H9 (cell line): ENCODE results near the gene NARS2. TPM values are rescaled to one million over a fixed set of nuclear protein-coding genes. Genes with fewer than 3 reads are reported as not detected.

Source experiments
- DNase-seq: peaks from one replicate; pipeline ENCODE4 v3.0.0-alpha.2; 2017
- H2AFZ ChIP-seq: one replicate; pipeline ENCODE4 v1.6.1; 2013; ENCODE audit warnings: mild to moderate bottlenecking, low read length, control low read depth, moderate library complexity
- H2AK5ac ChIP-seq: 2 replicates; pipeline ENCODE4 v1.6.1; 2013; ENCODE audit warnings: low read length, control low read depth, mixed read lengths; ENCODE audit not compliant: insufficient read length
- H2BK120ac ChIP-seq: one replicate; pipeline ENCODE4 v1.6.1; 2013; ENCODE audit warnings: low read depth, mild to moderate bottlenecking, low read length, control low read depth, inconsistent platforms; ENCODE audit not compliant: poor library complexity, severe bottlenecking
- H2BK12ac ChIP-seq: 2 replicates; pipeline ENCODE4 v1.6.1; 2013; ENCODE audit warnings: low read length, control low read depth, mixed read lengths, low read depth; ENCODE audit not compliant: insufficient read length
- H2BK15ac ChIP-seq: 2 replicates; pipeline ENCODE4 v1.6.1; 2013; ENCODE audit warnings: low read depth, low read length, control low read depth
- H2BK20ac ChIP-seq: one replicate; pipeline ENCODE4 v1.6.1; 2013; ENCODE audit warnings: low read depth, mild to moderate bottlenecking, low read length, control low read depth, inconsistent platforms; ENCODE audit not compliant: poor library complexity, severe bottlenecking
- H2BK5ac ChIP-seq: 2 replicates; pipeline ENCODE4 v1.6.1; 2013; ENCODE audit warnings: low read length, control low read depth, mixed read lengths; ENCODE audit not compliant: insufficient read length
- H3K14ac ChIP-seq: 2 replicates; pipeline ENCODE4 v1.6.1; 2013; ENCODE audit warnings: low read length, control low read depth; ENCODE audit not compliant: insufficient read depth
- H3K18ac ChIP-seq: 2 replicates; pipeline ENCODE4 v1.6.1; 2013; ENCODE audit warnings: low read depth, mild to moderate bottlenecking, mixed read lengths, low read length, control low read depth; ENCODE audit not compliant: insufficient read length
- H3K23ac ChIP-seq: 2 replicates; pipeline ENCODE4 v1.6.1; 2013; ENCODE audit warnings: low read length, control low read depth, mixed read lengths, low read depth; ENCODE audit not compliant: insufficient read length
- H3K23me2 ChIP-seq: 2 replicates; pipeline ENCODE4 v1.6.1; 2013; ENCODE audit warnings: low read depth, mild to moderate bottlenecking, mixed read lengths, low read length, control low read depth; ENCODE audit not compliant: insufficient read length, poor library complexity, severe bottlenecking
- H3K27ac ChIP-seq: 2 replicates; pipeline ENCODE4 v1.5.1; 2013; ENCODE audit warnings: low read length, control low read depth, mixed read lengths, low read depth; ENCODE audit not compliant: insufficient read length
- H3K27me3 ChIP-seq: 2 replicates; pipeline ENCODE4 v1.6.1; 2013; ENCODE audit warnings: low read length, control low read depth, inconsistent platforms; ENCODE audit not compliant: insufficient read depth
- H3K4ac ChIP-seq: 2 replicates; pipeline ENCODE4 v1.6.1; 2013; ENCODE audit warnings: low read depth, mild to moderate bottlenecking, control low read depth, inconsistent platforms, low read length, moderate library complexity
- H3K4me1 ChIP-seq: 2 replicates; pipeline ENCODE4 v1.6.1; 2013; ENCODE audit warnings: low read length, control low read depth, inconsistent platforms; ENCODE audit not compliant: insufficient read depth
- H3K4me2 ChIP-seq: 2 replicates; pipeline ENCODE4 v1.6.1; 2013; ENCODE audit warnings: low read length, control low read depth, mixed read lengths; ENCODE audit not compliant: insufficient read length, insufficient read depth
- H3K56ac ChIP-seq: 2 replicates; pipeline ENCODE4 v1.6.1; 2013; ENCODE audit warnings: low read depth, mild to moderate bottlenecking, mixed read lengths, low read length, control low read depth; ENCODE audit not compliant: insufficient read length
- H3K79me1 ChIP-seq: 2 replicates; pipeline ENCODE4 v1.6.1; 2013; ENCODE audit warnings: low read depth, mild to moderate bottlenecking, moderate library complexity, low read length, control low read depth, inconsistent platforms; ENCODE audit not compliant: insufficient read depth, poor library complexity, severe bottlenecking
- H3K79me2 ChIP-seq: 2 replicates; pipeline ENCODE4 v1.6.1; 2013; ENCODE audit warnings: low read length, control low read depth, inconsistent platforms; ENCODE audit not compliant: insufficient read depth
- H3K9ac ChIP-seq: 2 replicates; pipeline ENCODE4 v1.6.1; 2013; ENCODE audit warnings: low read length, control low read depth, mixed read lengths; ENCODE audit not compliant: insufficient read length; ENCODE audit errors: extremely low read depth
- H3K9me3 ChIP-seq: one replicate; pipeline ENCODE4 v1.6.1; 2013; ENCODE audit warnings: low read depth, low read length, inconsistent platforms; ENCODE audit not compliant: control insufficient read depth
- H3T11ph ChIP-seq: one replicate; pipeline ENCODE4 v1.6.1; 2013; ENCODE audit warnings: mild to moderate bottlenecking, low read length, control low read depth, inconsistent platforms
- H4K20me1 ChIP-seq: one replicate; pipeline ENCODE4 v1.6.1; 2013; ENCODE audit not compliant: control insufficient read depth, insufficient read length, insufficient read depth
- H4K5ac ChIP-seq: 2 replicates; pipeline ENCODE4 v1.6.1; 2013; ENCODE audit warnings: low read depth, mild to moderate bottlenecking, mixed read lengths, low read length, control low read depth; ENCODE audit not compliant: insufficient read length
- H4K8ac ChIP-seq: replicated peaks from 2 replicates; pipeline ENCODE4 v1.6.1; 2013; ENCODE audit warnings: low read length, control low read depth, mixed read lengths, low read depth; ENCODE audit not compliant: insufficient read length
- H4K91ac ChIP-seq: 2 replicates; pipeline ENCODE4 v1.6.1; 2013; ENCODE audit warnings: low read depth, mild to moderate bottlenecking, moderate library complexity, mixed read lengths, low read length, control low read depth; ENCODE audit not compliant: insufficient read length
- H3K27ac Mint-ChIP-seq, 3 experiments: 2 replicates in 2 of 3; 3 replicates in 1 of 3; pipeline ENCODE4 v1.8.0; 2020 to 2021; ENCODE audit warnings: mixed read lengths in 3 of 3, mild to moderate bottlenecking in 1 of 3, moderate library complexity in 1 of 3
- H3K27me3 Mint-ChIP-seq: 2 replicates; pipeline ENCODE4 v1.8.0; 2021; ENCODE audit warnings: low read depth, mild to moderate bottlenecking, moderate library complexity, mixed read lengths
- H3K36me3 Mint-ChIP-seq, 3 experiments: 2 replicates in 2 of 3; 3 replicates in 1 of 3; pipeline ENCODE4 v1.8.0; 2020 to 2021; ENCODE audit warnings: low read depth in 3 of 3, mixed read lengths in 3 of 3; ENCODE audit not compliant: insufficient read depth in 1 of 3
- H3K4me1 Mint-ChIP-seq, 2 experiments: 2 replicates each; pipeline ENCODE4 v1.8.0; 2020; ENCODE audit warnings: mixed read lengths in 2 of 2
- H3K4me3 Mint-ChIP-seq, 2 experiments: 2 replicates in 1 of 2; 3 replicates in 1 of 2; pipeline ENCODE4 v1.8.0; 2020 to 2021; ENCODE audit warnings: mild to moderate bottlenecking in 2 of 2, mixed read lengths in 2 of 2, moderate library complexity in 1 of 2
- H3K9me3 Mint-ChIP-seq, 2 experiments: 2 replicates in 1 of 2; 3 replicates in 1 of 2; pipeline ENCODE4 v1.8.0; 2020; ENCODE audit warnings: mild to moderate bottlenecking in 2 of 2, mixed read lengths in 2 of 2, moderate library complexity in 1 of 2
- WGBS: extraction: QIAGEN DNeasy Blood & Tissue Kit; methylation state at CpG from one replicate; pipeline ENCODE4 v1.1.7; 2013; ENCODE audit warnings: missing lambda C conversion rate, low lambda C conversion rate, mixed read lengths; ENCODE audit not compliant: insufficient read length; ENCODE audit errors: extremely low coverage; 5-methylcytosine and 5-hydroxymethylcytosine counted together
- total RNA-seq: library from RNA; stranded (reverse); gene quantifications from 2 replicates; pipeline ENCODE4 v1.2.1, GENCODE V29; 2021
- TF ChIP-seq, protein P1 (sequence below): fragments of 200-600 bp; sonication (generic); conservative IDR thresholded peaks from 3 replicates; pipeline ENCODE4 v1.8.0; 2021; ENCODE audit warnings: antibody characterized with exemption, mild to moderate bottlenecking

NARS2 gene
- total RNA-seq, 1 experiment from 2014 or later: 29.7 TPM

DNA sequence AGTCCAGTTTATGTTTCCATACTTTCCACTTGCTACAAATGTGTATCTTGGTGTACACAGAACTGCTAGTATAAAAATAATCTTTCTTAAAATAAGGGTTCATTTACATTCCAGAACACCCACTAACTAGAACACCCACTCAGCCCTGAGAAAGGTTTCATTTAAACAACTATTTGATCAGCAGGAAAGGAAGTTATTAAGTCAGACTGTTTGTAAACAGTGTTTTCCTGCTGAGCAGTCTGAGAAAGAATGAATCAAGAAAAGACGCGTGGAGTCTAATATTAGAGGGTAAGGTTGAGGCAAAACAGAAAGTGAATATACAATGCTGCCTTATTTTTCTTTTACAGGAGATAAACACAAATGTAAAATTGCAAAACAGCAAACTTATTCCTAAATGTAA lies 32.7 kb downstream of the NARS2 start:
- no peak overlapping the region for H3K14ac ChIP-seq
- no peaks in the 10 kb centered on the region for H3K79me1 ChIP-seq
- H3K23me2 ChIP-seq: no peaks in the 10 kb centered on the region
- no peak overlapping the region for H3K27ac Mint-ChIP-seq
- H3K4me2 ChIP-seq: no peak overlapping the region
- DNase-seq: no peak
- H3K79me2 ChIP-seq: 0 out of 2 replicates have a peak, but pooled peaks cover 2% of the 10 kb centered on the region
- no peak overlapping the region for H2BK15ac ChIP-seq
- no peaks in the 10 kb centered on the region; a peak in 1 of 4 replicates for H3K4me1 Mint-ChIP-seq
- no peak overlapping the region for H3K18ac ChIP-seq
- H3K9me3 ChIP-seq: no peaks in the 10 kb centered on the region
- no peaks in the 10 kb centered on the region for H3K27me3 Mint-ChIP-seq
- H2BK5ac ChIP-seq: no peak overlapping the region
- H4K91ac ChIP-seq: no peak overlapping the region
- no peak overlapping the region for H4K8ac ChIP-seq
- H2BK120ac ChIP-seq: no peak overlapping the region
- H4K5ac ChIP-seq: no peak overlapping the region
- no peak overlapping the region for H3K56ac ChIP-seq
- H4K20me1 ChIP-seq: no peaks in the 10 kb centered on the region
- H3K36me3 Mint-ChIP-seq: peaks cover 19 to 36% (median 25%) of the 10 kb centered on the region in 3 experiments; a peak in 6 of 7 replicates
- H2AFZ ChIP-seq: no peak overlapping the region
- H3K4me1 ChIP-seq: no peaks in the 10 kb centered on the region
- H3K27ac ChIP-seq: no peak overlapping the region
- H3K9ac ChIP-seq: no peak overlapping the region
- no peak overlapping the region for H3T11ph ChIP-seq
- TF ChIP-seq, protein P1, sequence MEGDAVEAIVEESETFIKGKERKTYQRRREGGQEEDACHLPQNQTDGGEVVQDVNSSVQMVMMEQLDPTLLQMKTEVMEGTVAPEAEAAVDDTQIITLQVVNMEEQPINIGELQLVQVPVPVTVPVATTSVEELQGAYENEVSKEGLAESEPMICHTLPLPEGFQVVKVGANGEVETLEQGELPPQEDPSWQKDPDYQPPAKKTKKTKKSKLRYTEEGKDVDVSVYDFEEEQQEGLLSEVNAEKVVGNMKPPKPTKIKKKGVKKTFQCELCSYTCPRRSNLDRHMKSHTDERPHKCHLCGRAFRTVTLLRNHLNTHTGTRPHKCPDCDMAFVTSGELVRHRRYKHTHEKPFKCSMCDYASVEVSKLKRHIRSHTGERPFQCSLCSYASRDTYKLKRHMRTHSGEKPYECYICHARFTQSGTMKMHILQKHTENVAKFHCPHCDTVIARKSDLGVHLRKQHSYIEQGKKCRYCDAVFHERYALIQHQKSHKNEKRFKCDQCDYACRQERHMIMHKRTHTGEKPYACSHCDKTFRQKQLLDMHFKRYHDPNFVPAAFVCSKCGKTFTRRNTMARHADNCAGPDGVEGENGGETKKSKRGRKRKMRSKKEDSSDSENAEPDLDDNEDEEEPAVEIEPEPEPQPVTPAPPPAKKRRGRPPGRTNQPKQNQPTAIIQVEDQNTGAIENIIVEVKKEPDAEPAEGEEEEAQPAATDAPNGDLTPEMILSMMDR: no peak
- no peak overlapping the region for H3K4ac ChIP-seq
- H2AK5ac ChIP-seq: no peak overlapping the region
- H3K9me3 Mint-ChIP-seq: no peaks in the 10 kb centered on the region; a peak in 2 of 5 replicates
- H3K4me3 Mint-ChIP-seq: no peak overlapping the region
- H2BK20ac ChIP-seq: no peak overlapping the region
- no CpG with 5 or more reads among the region's 2 CpGs for WGBS
- H3K23ac ChIP-seq: no peak overlapping the region
- H3K27me3 ChIP-seq: no peaks in the 10 kb centered on the region
- H2BK12ac ChIP-seq: no peak overlapping the region
